Upper lobe of left lung (tissue), 4 donors: ENCODE data around the gene IDI1.

ENCODE experiments used
- EP300 ChIP-seq, 4 donors: sonication (generic); formaldehyde crosslinking; IDR thresholded peaks; one replicate each; pipeline ENCODE4 v1.5.1; 2017; ENCODE audit warnings: antibody characterized with exemption in 4 of 4, control low read depth in 2 of 4
- POLR2A ChIP-seq, 4 donors: fragments of 450-650 bp; IDR thresholded peaks; one replicate each; pipeline ENCODE4 v1.5.1; 2016 to 2017; ENCODE audit warnings: antibody characterized with exemption in 4 of 4, mild to moderate bottlenecking in 2 of 4
- POLR2AphosphoS5 ChIP-seq, 2 donors: sonication (generic); formaldehyde crosslinking; IDR thresholded peaks; one replicate each; pipeline ENCODE4 v1.5.1; 2017; ENCODE audit warnings: antibody characterized with exemption in 2 of 2
- TF ChIP-seq, protein P1 (sequence below), 6 experiments: fragments of 450-650 bp in 4 of 6; fragments of 200-600 bp in 2 of 6; sonication (generic) in 2 of 6; IDR thresholded peaks; one replicate each; pipeline ENCODE4 v1.5.1; 2016 to 2019; ENCODE audit warnings: antibody characterized with exemption in 6 of 6

DNA sequence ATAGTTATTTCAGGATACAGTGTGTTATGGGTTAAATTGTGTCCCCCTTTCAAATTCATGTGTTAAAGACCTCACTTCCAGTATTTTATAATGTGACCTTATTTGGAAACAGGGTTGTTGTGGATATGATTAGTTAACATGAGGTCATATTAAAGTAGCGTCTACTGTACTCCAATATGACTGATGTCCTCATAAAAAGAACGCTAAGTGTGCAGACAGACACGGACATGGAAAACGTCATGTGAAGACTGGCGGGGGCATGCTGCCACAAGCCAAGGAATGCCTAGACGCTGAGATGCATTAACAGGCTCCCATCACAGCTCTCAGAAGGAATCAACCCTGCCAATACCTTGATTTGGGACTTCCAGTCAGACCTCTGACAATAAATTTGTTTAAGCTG lies 5.8 kb upstream of the IDI1 start:
- no peak for TF ChIP-seq EP300 (IDR thresholded peaks at IDR 0.05)
- TF ChIP-seq POLR2A (IDR thresholded peaks at IDR 0.05) = no peak
- TF ChIP-seq, protein P1, sequence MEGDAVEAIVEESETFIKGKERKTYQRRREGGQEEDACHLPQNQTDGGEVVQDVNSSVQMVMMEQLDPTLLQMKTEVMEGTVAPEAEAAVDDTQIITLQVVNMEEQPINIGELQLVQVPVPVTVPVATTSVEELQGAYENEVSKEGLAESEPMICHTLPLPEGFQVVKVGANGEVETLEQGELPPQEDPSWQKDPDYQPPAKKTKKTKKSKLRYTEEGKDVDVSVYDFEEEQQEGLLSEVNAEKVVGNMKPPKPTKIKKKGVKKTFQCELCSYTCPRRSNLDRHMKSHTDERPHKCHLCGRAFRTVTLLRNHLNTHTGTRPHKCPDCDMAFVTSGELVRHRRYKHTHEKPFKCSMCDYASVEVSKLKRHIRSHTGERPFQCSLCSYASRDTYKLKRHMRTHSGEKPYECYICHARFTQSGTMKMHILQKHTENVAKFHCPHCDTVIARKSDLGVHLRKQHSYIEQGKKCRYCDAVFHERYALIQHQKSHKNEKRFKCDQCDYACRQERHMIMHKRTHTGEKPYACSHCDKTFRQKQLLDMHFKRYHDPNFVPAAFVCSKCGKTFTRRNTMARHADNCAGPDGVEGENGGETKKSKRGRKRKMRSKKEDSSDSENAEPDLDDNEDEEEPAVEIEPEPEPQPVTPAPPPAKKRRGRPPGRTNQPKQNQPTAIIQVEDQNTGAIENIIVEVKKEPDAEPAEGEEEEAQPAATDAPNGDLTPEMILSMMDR (IDR thresholded peaks at IDR 0.05) = no peak
- no peak for TF ChIP-seq POLR2AphosphoS5 (IDR thresholded peaks at IDR 0.05)
